B cell (primary cell): Measurements from ENCODE around the gene DCBLD2.

Experiments
- CTCF ChIP-seq: fragments of 200-600 bp; IDR thresholded peaks from one replicate; pipeline ENCODE4 v1.8.0; 2022; ENCODE audit warnings: antibody characterized with exemption, mild to moderate bottlenecking
- EZH2 ChIP-seq: IDR thresholded peaks from 2 replicates; pipeline ENCODE4 v1.6.1; 2012; ENCODE audit warnings: borderline replicate concordance, low read depth, mild to moderate bottlenecking, moderate library complexity, low read length; ENCODE audit not compliant: insufficient read depth, poor library complexity, severe bottlenecking

DNA sequence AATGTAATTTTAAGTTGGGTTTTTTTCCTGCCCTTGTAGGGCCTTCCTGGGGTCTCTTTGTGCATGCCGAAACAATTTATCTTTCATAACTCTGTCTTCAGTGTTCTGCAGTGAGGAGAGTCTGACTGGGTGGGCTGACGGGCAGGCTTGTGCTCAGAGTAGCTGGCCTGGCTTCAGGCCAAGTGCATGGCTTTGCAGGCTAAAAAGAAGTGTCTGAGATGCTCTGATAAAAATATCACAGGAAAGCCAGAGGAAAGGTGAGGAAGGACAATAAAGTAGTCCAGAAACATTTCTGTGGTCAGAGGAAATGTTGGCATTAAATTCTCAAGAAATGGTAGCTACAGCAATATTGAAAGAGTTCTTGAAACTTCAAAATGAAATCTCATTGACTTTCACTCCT is 112.8 kb downstream of the DCBLD2 start:
- TF ChIP-seq CTCF (no peak), EZH2 (no peak)
